OCI-LY3 (cell line): ENCODE results near the gene STX4.

Source experiments
- CTCF ChIP-seq: fragments of 200-600, 300-600 bp; sonication (generic); IDR thresholded peaks from 2 replicates; pipeline ENCODE4 v1.5.1; 2014; ENCODE audit warnings: antibody characterized with exemption, low read length, low read depth
- EZH2phosphoT487 ChIP-seq: fragments of 200-600 bp; shearing (Covaris generic); IDR thresholded peaks from 2 replicates; pipeline ENCODE4 v1.6.1; 2018; ENCODE audit warnings: antibody characterized with exemption, mixed run types, low read depth

- TF ChIP-seq CTCF = no peak
- no peak for TF ChIP-seq EZH2phosphoT487
These were observed 29.6 kb upstream of the STX4 start for GRCh38 chr16:31003744-31004143.
